ENCODE results near the gene PLEKHM2.

The PLEKHM2 gene

GRCh38 chr1:15678578-15678977 is 5.5 kb upstream of the PLEKHM2 start:
- Histone ChIP-seq H3K36me3 (no peaks in the 10 kb centered on the region), H3K4me3 (ENCODE audit: low read depth, low read length) (no peak overlapping the region), H3K9me3 (no peaks in the 10 kb centered on the region), H3K4me1 (no peaks in the 10 kb centered on the region), H3K27me3 (no peaks in the 10 kb centered on the region)
- no peak for TF ChIP-seq CTCF (IDR thresholded peaks at IDR 0.05; ENCODE audit: low read depth, low read length)
- DNase-seq = no peak

- no peaks in the 10 kb centered on the region for H3K9me3 ChIP-seq
- H3K4me3 ChIP-seq (ENCODE audit: low read depth, low read length) = no peak overlapping the region
- H3K36me3 ChIP-seq = no peaks in the 10 kb centered on the region
- TF ChIP-seq CTCF (IDR thresholded peaks at IDR 0.05; ENCODE audit: low read depth, low read length) = no peak
- DNase-seq = no peak
- H3K27me3 ChIP-seq = no peaks in the 10 kb centered on the region
- no peaks in the 10 kb centered on the region for H3K4me1 ChIP-seq
Observed at GRCh38 chr1:15680131-15680530, 4.0 kb upstream of the PLEKHM2 start.

- TF ChIP-seq CTCF (IDR thresholded peaks at IDR 0.05; ENCODE audit: low read depth, low read length) = no peak
- H3K36me3 ChIP-seq = no peaks in the 10 kb centered on the region
- H3K4me3 ChIP-seq (ENCODE audit: low read depth, low read length) = no peak overlapping the region
- H3K27me3 ChIP-seq = no peaks in the 10 kb centered on the region
- H3K9me3 ChIP-seq = no peaks in the 10 kb centered on the region
- no peak for DNase-seq
- no peaks in the 10 kb centered on the region for H3K4me1 ChIP-seq
Observed at GRCh38 chr1:15680561-15681348, 3.4 kb upstream of the PLEKHM2 start.

- no peaks in the 10 kb centered on the region for H3K9me3 ChIP-seq
- no peak for TF ChIP-seq CTCF (IDR thresholded peaks at IDR 0.05; ENCODE audit: low read depth, low read length)
- no peaks in the 10 kb centered on the region for H3K4me1 ChIP-seq
- no peak for DNase-seq
- no peaks in the 10 kb centered on the region for H3K36me3 ChIP-seq
- no peak overlapping the region for H3K4me3 ChIP-seq (ENCODE audit: low read depth, low read length)
- H3K27me3 ChIP-seq = no peaks in the 10 kb centered on the region
Observed at GRCh38 chr1:15681349-15682292, 2.5 kb upstream of the PLEKHM2 start.

- Histone ChIP-seq H3K4me1 (no peaks in the 10 kb centered on the region), H3K27me3 (no peaks in the 10 kb centered on the region), H3K36me3 (no peaks in the 10 kb centered on the region), H3K9me3 (no peaks in the 10 kb centered on the region), H3K4me3 (ENCODE audit: low read depth, low read length) (no peak overlapping the region)
- no peak for DNase-seq
- TF ChIP-seq CTCF (IDR thresholded peaks at IDR 0.05; ENCODE audit: low read depth, low read length) = no peak
Observed at GRCh38 chr1:15682936-15683341, 1.2 kb upstream of the PLEKHM2 start.
